GM08714 (cell line): ENCODE results near the gene MYL7.

Experiments used
- H3K4me3 ChIP-seq: fragments of 200-500 bp; sonication (Bioruptor generic); 2 replicates; pipeline ENCODE4 v1.5.1; 2014; ENCODE audit warnings: mild to moderate bottlenecking, low read length, inconsistent platforms
- ZNF274 ChIP-seq: IDR thresholded peaks from 2 replicates; pipeline ENCODE4 v1.6.1; 2012; ENCODE audit warnings: mild to moderate bottlenecking, low read depth, low read length

Gene MYL7

DNA sequence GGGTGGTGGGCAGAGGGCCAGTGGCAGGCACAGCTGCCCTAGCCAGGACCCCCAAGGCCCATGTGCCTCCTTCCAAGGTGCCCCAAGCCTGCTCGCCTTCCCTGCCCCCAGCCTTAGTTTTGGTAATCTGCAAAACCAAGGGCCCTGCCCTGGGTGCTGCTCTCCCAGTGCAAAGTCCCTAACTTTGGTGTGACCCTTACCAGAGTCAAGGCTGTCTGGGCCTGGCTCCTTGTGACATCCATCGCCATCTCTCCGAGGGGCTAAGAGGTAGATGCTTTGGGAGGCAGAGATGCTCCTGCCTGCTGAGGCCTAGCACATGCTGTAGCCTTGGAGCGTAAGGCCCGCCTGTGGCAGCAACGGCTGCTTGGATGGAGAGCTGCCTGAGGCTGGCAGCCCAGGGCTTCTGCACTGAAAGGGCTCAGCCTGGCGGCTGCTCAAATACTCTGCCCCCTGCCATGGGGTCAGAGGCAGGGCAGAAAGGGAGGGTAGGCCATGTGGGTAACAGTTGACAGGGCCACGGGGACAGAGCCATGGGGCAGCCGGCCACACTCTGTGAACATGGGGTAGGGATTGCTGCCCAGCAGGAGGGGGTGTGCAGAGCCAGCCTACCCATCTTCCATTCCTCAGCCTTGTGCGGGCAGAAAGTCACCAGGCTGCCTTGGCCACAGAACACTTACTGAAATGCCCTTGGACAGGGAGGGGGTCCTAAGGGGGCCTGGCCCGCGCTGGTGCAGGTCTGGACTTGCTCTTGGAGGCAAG lies 17.9 kb upstream of the MYL7 start:
- H3K4me3 ChIP-seq = no peak overlapping the region
- TF ChIP-seq ZNF274 = no peak

DNA sequence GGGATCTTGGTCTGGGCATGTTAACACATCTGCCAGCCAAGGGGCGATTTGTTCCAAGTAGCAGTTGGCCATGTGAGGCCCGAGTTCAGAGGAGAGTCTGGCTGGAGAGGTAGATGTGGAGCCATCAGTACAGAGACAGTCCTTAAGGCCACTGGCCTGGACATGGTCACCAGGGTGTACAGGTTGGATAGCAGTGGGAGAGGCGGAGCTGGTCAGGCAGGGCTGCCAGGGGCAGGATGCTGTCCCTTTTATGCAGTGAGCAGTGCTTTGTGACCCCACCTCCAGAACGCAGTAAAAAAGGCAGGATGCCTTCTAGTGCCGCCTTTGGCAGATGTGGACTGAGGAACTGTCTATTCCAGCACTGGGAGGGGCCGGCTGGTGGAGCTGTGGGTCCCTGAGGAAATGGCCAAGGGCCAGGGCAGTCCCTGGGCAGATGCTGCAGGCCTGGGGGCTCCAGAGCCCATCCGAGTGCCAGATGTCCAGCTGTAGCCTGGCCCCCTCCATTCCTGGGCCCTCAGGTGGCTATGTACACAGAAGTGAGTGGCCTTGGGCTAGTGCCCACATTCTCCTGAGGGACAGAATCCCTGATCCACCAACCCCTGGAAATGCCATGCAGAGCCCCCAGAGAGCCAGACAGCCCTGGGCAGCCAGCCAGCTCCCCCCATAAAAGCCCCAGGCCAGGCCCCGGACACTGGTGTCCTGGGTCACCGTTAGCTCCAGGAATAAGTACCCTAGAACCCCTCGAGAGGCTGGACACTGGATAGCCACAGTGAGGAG lies 17.2 kb upstream of the MYL7 start:
- no peak overlapping the region for H3K4me3 ChIP-seq

GRCh38 chr7:44157116-44158080 lies 16.3 kb upstream of the MYL7 start:
- TF ChIP-seq ZNF274 = no peak
- no peak overlapping the region for H3K4me3 ChIP-seq

More for the DNA sequence above, 17.2 kb upstream of the MYL7 start:
- TF ChIP-seq ZNF274 = no peak

GRCh38 chr7:44156453-44157010 lies 15.4 kb upstream of the MYL7 start:
- H3K4me3 ChIP-seq = no peak overlapping the region
- no peak for TF ChIP-seq ZNF274

DNA sequence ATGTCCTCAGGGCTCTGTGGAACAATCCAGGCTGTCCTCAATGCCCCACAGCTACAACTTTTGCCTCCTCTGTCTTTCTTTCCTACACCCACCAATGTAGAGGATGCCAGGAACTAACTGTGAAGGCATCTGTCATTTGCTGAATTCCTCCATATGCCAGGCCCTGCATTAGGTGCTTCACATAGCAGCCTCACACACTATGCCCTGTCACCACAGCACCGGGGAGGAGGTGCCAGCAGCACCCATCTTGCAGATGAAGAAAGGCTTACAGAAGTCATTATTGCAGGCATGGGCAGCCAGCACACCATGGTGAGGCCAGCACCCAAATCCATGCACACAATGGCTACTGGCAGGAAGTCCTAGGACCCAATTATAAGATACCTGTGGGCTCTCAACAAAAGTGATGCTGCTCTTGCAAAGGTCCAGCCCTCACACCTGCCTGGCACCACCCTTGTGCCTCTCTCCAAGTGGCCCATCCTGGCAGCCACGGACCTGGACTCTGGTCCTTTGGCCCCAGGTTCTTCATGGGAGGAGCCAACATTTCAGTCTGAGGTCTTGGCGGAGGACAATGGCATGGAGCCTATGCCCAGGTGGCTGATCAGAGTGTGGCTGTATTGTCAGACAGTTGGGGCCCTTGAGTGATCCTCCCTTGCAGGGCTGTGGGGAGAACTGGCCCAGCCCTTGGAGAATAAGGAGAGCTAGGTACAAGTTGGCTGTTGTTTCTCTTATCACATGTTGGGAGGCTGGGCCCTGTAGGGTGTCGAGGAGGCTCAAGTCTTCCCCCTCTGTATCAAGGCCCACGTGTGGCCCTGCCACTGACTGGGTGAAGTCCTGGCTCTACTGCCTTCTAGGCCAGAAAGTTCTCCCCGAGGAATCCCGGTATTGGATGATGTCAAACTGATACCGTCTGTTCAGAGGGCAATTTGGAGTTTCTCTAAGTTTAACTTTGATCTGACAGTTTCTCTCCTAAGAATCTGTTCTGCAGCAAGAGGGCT lies 14.4 kb upstream of the MYL7 start:
- no peak for TF ChIP-seq ZNF274
- no peak overlapping the region for H3K4me3 ChIP-seq

DNA sequence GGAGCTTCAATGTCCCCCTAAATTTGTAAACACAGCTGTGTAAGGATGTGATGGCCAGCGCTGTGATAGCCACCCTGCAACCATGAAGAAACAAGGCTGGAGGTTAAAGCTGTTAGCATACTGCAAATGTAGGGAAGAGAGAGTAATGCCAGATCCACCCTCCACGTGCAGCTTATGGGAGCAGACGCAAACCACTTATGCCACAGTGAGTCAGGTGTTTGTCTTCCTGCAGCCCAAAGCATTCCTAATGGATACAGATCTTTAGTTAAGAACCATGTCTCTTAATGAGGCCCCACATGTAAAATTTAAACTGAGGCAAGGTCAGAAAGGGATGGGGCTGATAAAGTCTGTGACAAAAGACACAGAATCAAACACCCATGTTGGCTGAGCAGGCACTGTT lies 13.6 kb upstream of the MYL7 start:
- H3K4me3 ChIP-seq = no peak overlapping the region
- TF ChIP-seq ZNF274 = no peak

GRCh38 chr7:44153948-44154335 lies 12.8 kb upstream of the MYL7 start:
- H3K4me3 ChIP-seq = no peak overlapping the region
- no peak for TF ChIP-seq ZNF274

DNA sequence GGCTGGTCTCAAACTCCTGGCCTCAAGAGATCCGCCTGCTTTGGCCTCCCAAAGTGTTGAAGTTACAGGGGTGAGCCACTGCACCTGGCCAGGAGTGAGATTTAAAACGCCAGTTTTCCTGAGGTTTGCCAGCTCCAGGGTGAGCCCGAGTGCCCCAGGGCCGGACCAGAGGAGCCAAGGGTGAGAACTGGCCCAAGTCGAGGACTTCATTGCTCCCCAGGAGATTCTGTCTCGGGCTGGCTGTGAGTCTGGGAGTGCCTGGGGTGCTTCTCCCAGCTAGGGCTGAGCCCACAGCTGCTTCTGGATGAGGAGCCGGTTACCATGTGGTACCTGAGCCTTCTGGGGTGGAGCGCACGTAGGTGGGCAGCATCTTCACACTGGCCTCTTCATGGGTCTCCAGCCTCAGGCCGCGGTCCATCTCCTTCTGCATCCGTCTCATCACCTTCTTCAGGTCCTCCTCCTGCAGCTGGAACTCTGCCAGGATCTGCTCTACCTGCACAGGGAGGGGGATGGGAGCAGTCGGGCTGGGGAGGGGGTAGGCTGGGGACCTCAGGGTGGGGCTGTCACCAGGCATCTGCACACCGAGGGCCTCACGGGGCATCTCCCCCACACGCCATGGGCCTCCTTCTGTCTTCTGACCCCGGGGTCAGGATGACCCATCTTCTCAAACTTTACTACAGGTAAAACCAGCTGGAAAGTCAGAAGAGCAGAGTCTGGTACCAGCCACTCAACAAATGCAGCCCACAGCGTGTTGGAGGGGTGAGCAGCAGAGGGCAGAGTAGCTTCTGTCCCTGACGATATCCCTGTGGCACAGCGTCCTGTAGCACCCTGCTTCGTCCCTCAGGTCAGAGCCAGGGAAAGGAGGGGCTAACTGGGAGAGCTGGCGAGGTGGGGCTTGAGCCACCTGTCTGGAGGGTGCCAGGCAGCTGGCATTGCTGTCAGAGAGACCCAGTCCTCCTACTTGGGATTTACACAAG lies 12.1 kb upstream of the MYL7 start:
- TF ChIP-seq ZNF274 = no peak
- H3K4me3 ChIP-seq = no peak overlapping the region

DNA sequence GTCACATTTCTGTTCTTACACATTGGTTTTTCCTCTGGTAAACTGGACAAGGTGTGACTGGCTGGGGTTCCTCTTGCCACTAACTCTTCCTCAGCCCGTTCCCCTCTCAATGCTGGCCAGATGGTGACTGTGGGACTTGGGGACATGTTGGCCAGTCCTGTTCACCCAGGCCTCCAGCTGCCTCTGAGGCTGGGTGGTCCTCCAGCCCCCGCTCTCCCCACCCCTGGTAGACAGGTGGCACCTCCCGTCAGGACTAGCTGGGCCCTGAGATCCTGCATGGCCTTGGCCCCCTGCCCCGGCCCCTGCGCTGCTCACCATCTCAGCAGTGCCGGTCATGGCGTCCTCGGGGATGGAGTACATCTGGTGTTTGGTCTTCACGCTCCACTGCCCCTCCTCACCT lies 10.8 kb upstream of the MYL7 start:
- H3K4me3 ChIP-seq = no peak overlapping the region
- no peak for TF ChIP-seq ZNF274

GRCh38 chr7:44150966-44151941 lies 10.1 kb upstream of the MYL7 start:
- H3K4me3 ChIP-seq = no peak overlapping the region
- no peak for TF ChIP-seq ZNF274

DNA sequence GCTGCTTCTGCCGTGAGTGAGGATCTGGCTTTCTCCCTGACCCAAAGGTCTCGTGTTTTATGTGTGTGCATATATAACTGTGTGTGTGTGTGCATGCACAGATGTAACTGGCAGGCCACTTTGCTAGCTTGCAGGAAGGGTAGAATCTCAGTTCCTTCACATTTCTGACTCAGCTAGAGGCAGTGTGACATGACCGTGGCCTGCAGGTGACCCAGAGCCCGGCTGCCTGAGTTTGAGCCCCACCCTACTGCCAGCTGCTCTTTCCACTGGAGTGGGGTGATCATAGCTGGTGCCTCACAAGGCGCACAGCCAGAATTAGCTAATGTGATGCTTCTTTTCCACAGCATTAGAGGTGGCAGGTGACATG lies 9.3 kb upstream of the MYL7 start:
- no peak for TF ChIP-seq ZNF274
- H3K4me3 ChIP-seq = no peak overlapping the region
